Keratinocyte (primary cell): ENCODE measurements around the gene NR1I2. TPM values are rescaled to one million over a fixed set of nuclear protein-coding genes. Genes with fewer than 3 reads are reported as not detected.

Experiments used
- DNase-seq: peaks from one replicate; pipeline ENCODE4 v3.0.0-alpha.2; 2011; ENCODE audit warnings: low read depth, missing footprints, low spot score
- FAIRE-seq: peaks from 2 replicates; lab custom pipeline; 2011; peaks lifted over from hg19 to GRCh38; lab: Jason Lieb, UNC
- H2AFZ ChIP-seq: 2 replicates; pipeline ENCODE4 v1.6.0; 2012; ENCODE audit warnings: low read length, control low read depth, inconsistent platforms; ENCODE audit not compliant: control insufficient read depth
- H3K27ac ChIP-seq: 2 replicates; pipeline ENCODE4 v1.5.1; 2011; ENCODE audit warnings: low read length; ENCODE audit not compliant: control insufficient read depth, insufficient read depth
- H3K27me3 ChIP-seq: 3 replicates; pipeline ENCODE4 v1.6.0; 2011; ENCODE audit warnings: low read length; ENCODE audit not compliant: control insufficient read depth, insufficient read depth; ENCODE audit errors: extremely low read depth
- H3K36me3 ChIP-seq, 2 experiments: 2 replicates in 1 of 2; 3 replicates in 1 of 2; pipeline ENCODE4 v1.5.1; 2011; ENCODE audit warnings: low read length in 2 of 2, mild to moderate bottlenecking in 1 of 2; ENCODE audit not compliant: control insufficient read depth in 2 of 2, insufficient read depth in 2 of 2; ENCODE audit errors: extremely low read depth in 1 of 2
- H3K4me1 ChIP-seq: 3 replicates; pipeline ENCODE4 v1.5.1; 2011; ENCODE audit warnings: low read length; ENCODE audit not compliant: control insufficient read depth, insufficient read depth; ENCODE audit errors: extremely low read depth
- H3K4me2 ChIP-seq: 3 replicates; pipeline ENCODE4 v1.6.0; 2011; ENCODE audit warnings: low read depth, low read length; ENCODE audit not compliant: control insufficient read depth, insufficient read depth; ENCODE audit errors: extremely low read depth
- H3K4me3 ChIP-seq, 3 experiments: fragments of 200-600 bp in 1 of 3; sonication (generic) in 1 of 3; 2 replicates in 2 of 3; 3 replicates in 1 of 3; pipeline ENCODE4 v1.5.1; 2011 to 2016; ENCODE audit warnings: low read length in 3 of 3, mild to moderate bottlenecking in 3 of 3, control low read depth in 2 of 3, inconsistent platforms in 1 of 3, low read depth in 1 of 3, mixed read lengths in 1 of 3, mixed run types in 1 of 3, moderate library complexity in 1 of 3; ENCODE audit not compliant: control insufficient read depth in 2 of 3, insufficient read depth in 2 of 3; ENCODE audit errors: extremely low read depth in 1 of 3
- H3K79me2 ChIP-seq: 2 replicates; pipeline ENCODE4 v1.6.0; 2012; ENCODE audit warnings: low read length; ENCODE audit not compliant: control insufficient read depth, insufficient read depth
- H3K9ac ChIP-seq: 3 replicates; pipeline ENCODE4 v1.6.0; 2011; ENCODE audit warnings: low read length; ENCODE audit not compliant: control insufficient read depth, insufficient read depth; ENCODE audit errors: extremely low read depth
- H3K9me1 ChIP-seq: 3 replicates; pipeline ENCODE4 v1.6.0; 2011; ENCODE audit warnings: low read length; ENCODE audit not compliant: control insufficient read depth, insufficient read depth; ENCODE audit errors: extremely low read depth
- H3K9me3 ChIP-seq: 2 replicates; pipeline ENCODE4 v1.5.1; 2012; ENCODE audit warnings: low read depth, low read length; ENCODE audit not compliant: control insufficient read depth
- H4K20me1 ChIP-seq: 3 replicates; pipeline ENCODE4 v1.6.0; 2011; ENCODE audit warnings: low read length; ENCODE audit not compliant: control insufficient read depth, insufficient read depth; ENCODE audit errors: extremely low read depth
- CTCF ChIP-seq, 3 experiments: IDR thresholded peaks in 1 of 3; conservative IDR thresholded peaks in 1 of 3; optimal IDR thresholded peaks in 1 of 3; 2 replicates in 2 of 3; 3 replicates in 1 of 3; pipeline versions ENCODE3 to v1.5.1; 2011; ENCODE audit warnings: low read length in 3 of 3, mild to moderate bottlenecking in 3 of 3, moderate library complexity in 2 of 3, control low read depth in 1 of 3, inconsistent platforms in 1 of 3; ENCODE audit not compliant: insufficient read depth in 2 of 3; ENCODE audit errors: extremely low read depth in 1 of 3
- EZH2 ChIP-seq: IDR thresholded peaks from one replicate; pipeline ENCODE4 v1.6.1; 2012; ENCODE audit warnings: inconsistent platforms, mild to moderate bottlenecking, low read length, moderate library complexity
- dilution Hi-C: fragments of 300-500 bp; cut with MboI; formaldehyde crosslinking; loops from one replicate; pipeline ENCODE4 v1.7.0; 2020; ENCODE audit warnings: low sequenced_read_pairs; ENCODE audit not compliant: extremely low pct_ligation_motif_present
- polyA plus RNA-seq, 5 experiments: library from polyadenylated mRNA; depleted of rRNA in 3 of 5; stranded (reverse) in 3 of 5; stranded (forward) in 1 of 5; unstranded in 1 of 5; fragments of >200 nt; gene quantifications; 1 replicate in 1 of 5; 2 replicates in 3 of 5; 3 replicates in 1 of 5; pipeline versions ENCODE4 v1.2.1 to v1.2.3, GENCODE V29; 2011 to 2012; ENCODE audit warnings: missing spikeins in 2 of 5, low read depth in 1 of 5, low replicate concordance in 1 of 5

NR1I2 gene
- polyA plus RNA-seq, 1 donor (not counting 4 experiments of a cell fraction or from before 2014, with no cell fraction given) = not detected

- H3K27me3 ChIP-seq = peaks cover 8% of the 10 kb centered on the region
- H4K20me1 ChIP-seq = no peaks in the 10 kb centered on the region
- dilution Hi-C loops = no loop called here
These were observed 26.3 kb downstream of the NR1I2 start for GRCh38 chr3:119808244-119808643.

GRCh38 chr3:119808843-119809242 lies 26.9 kb downstream of the NR1I2 start:
- Histone ChIP-seq H2AFZ (no peak overlapping the region), H3K36me3 (no peaks in the 10 kb centered on the region), H3K4me3 (no peak overlapping the region), H4K20me1 (no peaks in the 10 kb centered on the region), H3K9me1 (no peaks in the 10 kb centered on the region), H3K4me2 (no peak overlapping the region), H3K9me3 (no peaks in the 10 kb centered on the region), H3K27ac (no peak overlapping the region), H3K27me3 (peaks cover 8% of the 10 kb centered on the region), H3K9ac (no peak overlapping the region), H3K79me2 (no peaks in the 10 kb centered on the region), H3K4me1 (peaks cover 4% of the 10 kb centered on the region)
- no peak for DNase-seq
- dilution Hi-C loops = no loop called here
- TF ChIP-seq EZH2 (no peak), CTCF (optimal IDR thresholded peaks at IDR 0.05 in 1 of 3, IDR thresholded peaks at IDR 0.05 in 1 of 3, conservative IDR thresholded peaks at IDR 0.05 in 1 of 3; ENCODE audit: extremely low read depth in 1 of 3, insufficient read depth in 2 of 3, low read length in 3 of 3) (no peak)
- no peak for FAIRE-seq

More at GRCh38 chr3:119808244-119808643, 26.3 kb downstream of the NR1I2 start:
- Histone ChIP-seq H3K9ac (no peak overlapping the region), H3K27ac (no peak overlapping the region), H2AFZ (no peak overlapping the region), H3K4me3 (no peak overlapping the region), H3K9me1 (no peaks in the 10 kb centered on the region), H3K79me2 (no peaks in the 10 kb centered on the region), H3K4me1 (peaks cover 4% of the 10 kb centered on the region), H3K9me3 (no peaks in the 10 kb centered on the region), H3K4me2 (no peak overlapping the region), H3K36me3 (no peaks in the 10 kb centered on the region)
- DNase-seq (no peak), FAIRE-seq (no peak)
- TF ChIP-seq EZH2 = no peak
